ENCODE measurements around the gene CRYBG2. TPM values are rescaled to one million over a fixed set of nuclear protein-coding genes. Genes with fewer than 3 reads are reported as not detected.

Gene CRYBG2
- total and polyA plus RNA-seq, 4 donors, result 0.37 to 7.7 (median 2.7) TPM

GRCh38 chr1:26279456-26280332, 74.2 kb downstream of the CRYBG2 start, which contains the start of gene SH3BGRL3:
TSS of gene SH3BGRL3 (plus strand) at chr1:26280086. CDS start at chr1:26280156, 70 bp downstream.
- Histone ChIP-seq H3K27me3 (ENCODE audit: control insufficient read depth in 3 of 3, insufficient read depth in 3 of 3, low read length in 2 of 3) (no peaks in the 10 kb centered on the region), H3K9ac (ENCODE audit: insufficient read depth in 1 of 2, low read length in 2 of 2) (peak within 1 kb of the TSS; percentile 29 to 73), H3K36me3 (ENCODE audit: control insufficient read depth in 4 of 4, insufficient read depth in 4 of 4, low read length in 4 of 4) (peaks cover 0 to 20% (median 11%) of the 10 kb centered on the region in 4 donors), H3K9me3 (ENCODE audit: control insufficient read depth in 4 of 4, insufficient read depth in 3 of 4, low read length in 3 of 4) (no peaks in the 10 kb centered on the region), H3K4me3 (peak within 1 kb of the TSS; percentile 87), H3K27ac (ENCODE audit: low read depth in 1 of 2, low read length in 1 of 2) (peak within 1 kb of the TSS; percentile 96 to 97), H3K4me1 (ENCODE audit: control insufficient read depth in 5 of 5, insufficient read depth in 5 of 5, low read length in 5 of 5) (peaks cover 9 to 46% (median 31%) of the 10 kb centered on the region in 5 donors)
- WGBS, 2 donors, result 1% methylated on average over 54 to 66 of the region's 66 CpGs
- TF ChIP-seq CTCF (IDR thresholded peaks at IDR 0.05; ENCODE audit: control extremely low read depth, extremely low read depth), result no peak
- peak; percentile 87 to 93 (median 90) for DNase-seq
- peak; percentile 81 for ATAC-seq (ENCODE audit: insufficient read depth, low FRiP score)

GRCh38 chr1:26278724-26279455, 75.0 kb downstream of the CRYBG2 start:
- H3K4me1 ChIP-seq (ENCODE audit: control insufficient read depth in 5 of 5, insufficient read depth in 5 of 5, low read length in 5 of 5), result peaks cover 9 to 44% (median 31%) of the 10 kb centered on the region in 5 donors
- no peak for ATAC-seq (ENCODE audit: insufficient read depth, low FRiP score)
- 34 to 48% methylated on average over 9 of the region's 9 CpGs for WGBS, 2 donors

GRCh38 chr1:26278303-26278702, 75.6 kb downstream of the CRYBG2 start:
- Histone ChIP-seq H3K27ac (ENCODE audit: low read depth in 1 of 2, low read length in 1 of 2) (peak overlapping the region; percentile 63 to 96), H3K27me3 (ENCODE audit: control insufficient read depth in 3 of 3, insufficient read depth in 3 of 3, low read length in 2 of 3) (no peaks in the 10 kb centered on the region), H3K9ac (ENCODE audit: insufficient read depth in 1 of 2, low read length in 2 of 2) (no peak overlapping the region), H3K4me3 (no peak overlapping the region), H3K36me3 (ENCODE audit: control insufficient read depth in 4 of 4, insufficient read depth in 4 of 4, low read length in 4 of 4) (peaks cover 0 to 14% (median 8%) of the 10 kb centered on the region in 4 donors), H3K9me3 (ENCODE audit: control insufficient read depth in 4 of 4, insufficient read depth in 3 of 4, low read length in 3 of 4) (no peaks in the 10 kb centered on the region), H3K4me1 (ENCODE audit: control insufficient read depth in 5 of 5, insufficient read depth in 5 of 5, low read length in 5 of 5) (peaks cover 9 to 44% (median 31%) of the 10 kb centered on the region in 5 donors)
- ATAC-seq (ENCODE audit: insufficient read depth, low FRiP score) (no peak), DNase-seq (peak in 1 of 3 donors; percentile 40)
- 42 to 56% methylated on average over 4 of the region's 4 CpGs for whole genome bisulfite sequencing, 2 donors
- no peak for TF ChIP-seq CTCF (IDR thresholded peaks at IDR 0.05; ENCODE audit: control extremely low read depth, extremely low read depth)

More at GRCh38 chr1:26278724-26279455, 75.0 kb downstream of the CRYBG2 start:
- peak overlapping the region; percentile 29 to 73 for H3K9ac ChIP-seq (ENCODE audit: insufficient read depth in 1 of 2, low read length in 2 of 2)
- H3K36me3 ChIP-seq (ENCODE audit: control insufficient read depth in 4 of 4, insufficient read depth in 4 of 4, low read length in 4 of 4), result peaks cover 0 to 16% (median 9%) of the 10 kb centered on the region in 4 donors
- H3K27me3 ChIP-seq (ENCODE audit: control insufficient read depth in 3 of 3, insufficient read depth in 3 of 3, low read length in 2 of 3), result no peaks in the 10 kb centered on the region
- no peak for TF ChIP-seq CTCF (IDR thresholded peaks at IDR 0.05; ENCODE audit: control extremely low read depth, extremely low read depth)
- no peak for DNase-seq
- no peak overlapping the region for H3K4me3 ChIP-seq
- no peaks in the 10 kb centered on the region for H3K9me3 ChIP-seq (ENCODE audit: control insufficient read depth in 4 of 4, insufficient read depth in 3 of 4, low read length in 3 of 4)
- peak overlapping the region; percentile 96 to 97 for H3K27ac ChIP-seq (ENCODE audit: low read depth in 1 of 2, low read length in 1 of 2)

Measured in lung (tissue), 12 donors.